Gastrocnemius medialis (tissue), 4 donors: ENCODE results near the gene DOCK4. TPM values are rescaled to one million over a fixed set of nuclear protein-coding genes. Genes with fewer than 3 reads are reported as not detected.

Source experiments
- ATAC-seq, 2 donors: fragments of 150-250 bp; one replicate each; pipeline ENCODE4 v1.9.1; 2016
- DNase-seq, 2 donors: peaks; one replicate each; pipeline ENCODE4 v3.0.0-alpha.2; 2019
- H3K27ac ChIP-seq, 4 donors: fragments of 200-600 bp; sonication (generic); 1 replicate in 1 of 4; 2 replicates in 3 of 4; pipeline ENCODE4 v1.5.1; 2016 to 2018; ENCODE audit warnings: mild to moderate bottlenecking in 2 of 4, moderate library complexity in 1 of 4
- H3K27me3 ChIP-seq, 3 donors: fragments of 200-600 bp; sonication (generic) in 2 of 3; 1 replicate in 1 of 3; 2 replicates in 2 of 3; pipeline versions ENCODE4 v1.5.1 to v1.6.0; 2016 to 2019; ENCODE audit warnings: mild to moderate bottlenecking in 1 of 3, moderate library complexity in 1 of 3
- H3K36me3 ChIP-seq, 2 donors: fragments of 200-600 bp; sonication (generic) in 1 of 2; one replicate each; pipeline ENCODE4 v1.5.1; 2017 to 2018
- H3K4me1 ChIP-seq, 2 donors: fragments of 200-600 bp; sonication (generic) in 1 of 2; one replicate each; pipeline ENCODE4 v1.5.1; 2016 to 2017; ENCODE audit warnings: mild to moderate bottlenecking in 2 of 2
- H3K4me3 ChIP-seq, 4 donors: fragments of 200-600 bp; sonication (generic) in 3 of 4; 1 replicate in 1 of 4; 2 replicates in 3 of 4; pipeline ENCODE4 v1.5.1; 2016 to 2019; ENCODE audit warnings: mild to moderate bottlenecking in 2 of 4
- H3K9me3 ChIP-seq, 3 donors: fragments of 200-600 bp; sonication (generic) in 2 of 3; 1 replicate in 1 of 3; 2 replicates in 2 of 3; pipeline ENCODE4 v1.5.1; 2016 to 2019
- POLR2A ChIP-seq, 2 donors: fragments of 450-650 bp; IDR thresholded peaks; one replicate each; pipeline ENCODE4 v1.6.1; 2017; ENCODE audit warnings: antibody characterized with exemption in 2 of 2, mild to moderate bottlenecking in 2 of 2, moderate library complexity in 2 of 2
- in situ Hi-C, 4 donors: fragments of 200-750 bp; cut with MboI; loops; one replicate each; pipeline versions ENCODE4 v1.15.0 to v1.8.0; 2017; ENCODE audit warnings: low sequenced_read_pairs in 4 of 4
- intact Hi-C: fragments of 100-400 bp; cut with DNase I; formaldehyde crosslinking; loops from one replicate; pipeline ENCODE4 v1.15.1; 2023; ENCODE audit warnings: low total_unique reads
- total RNA-seq, 4 donors: library from RNA; depleted of rRNA; stranded (reverse); fragments of >200 nt; gene quantifications; one replicate each; pipeline versions ENCODE4 v1.1.0 to v1.2.3, GENCODE V29; 2016
- TF ChIP-seq, protein P1 (sequence below), 5 experiments: fragments of 450-650 bp in 3 of 5; fragments of 200-600 bp in 2 of 5; sonication (generic) in 2 of 5; IDR thresholded peaks in 4 of 5; conservative IDR thresholded peaks in 1 of 5; 1 replicate in 4 of 5; 2 replicates in 1 of 5; pipeline ENCODE4 v1.5.1; 2016 to 2019; ENCODE audit warnings: antibody characterized with exemption in 5 of 5, mild to moderate bottlenecking in 3 of 5, moderate library complexity in 3 of 5

The DOCK4 gene
- total RNA-seq, 4 donors from 2014 or later = 8.7 to 12.0 (median 10.2) TPM

DNA sequence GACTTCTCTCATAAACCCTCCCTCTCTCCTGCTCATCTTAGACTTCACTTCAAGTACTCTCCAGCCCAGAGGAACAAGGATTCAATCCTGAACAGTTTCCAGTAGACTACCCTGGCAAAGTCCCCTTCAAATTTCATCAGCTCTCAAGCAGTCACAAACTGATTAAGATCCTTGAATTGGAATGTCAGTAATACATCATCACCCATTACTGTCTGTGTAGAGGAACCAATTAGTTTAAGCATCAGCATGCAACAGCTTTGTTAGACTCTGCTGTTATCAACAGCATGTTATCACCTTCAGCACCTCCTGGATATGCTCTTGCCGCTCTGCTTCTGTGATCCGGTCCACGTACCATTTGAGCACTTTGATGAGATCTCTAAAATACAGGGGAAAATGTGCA is 336.9 kb downstream of the DOCK4 start:
- TF ChIP-seq POLR2A (IDR thresholded peaks at IDR 0.05) = no peak
- TF ChIP-seq, protein P1, sequence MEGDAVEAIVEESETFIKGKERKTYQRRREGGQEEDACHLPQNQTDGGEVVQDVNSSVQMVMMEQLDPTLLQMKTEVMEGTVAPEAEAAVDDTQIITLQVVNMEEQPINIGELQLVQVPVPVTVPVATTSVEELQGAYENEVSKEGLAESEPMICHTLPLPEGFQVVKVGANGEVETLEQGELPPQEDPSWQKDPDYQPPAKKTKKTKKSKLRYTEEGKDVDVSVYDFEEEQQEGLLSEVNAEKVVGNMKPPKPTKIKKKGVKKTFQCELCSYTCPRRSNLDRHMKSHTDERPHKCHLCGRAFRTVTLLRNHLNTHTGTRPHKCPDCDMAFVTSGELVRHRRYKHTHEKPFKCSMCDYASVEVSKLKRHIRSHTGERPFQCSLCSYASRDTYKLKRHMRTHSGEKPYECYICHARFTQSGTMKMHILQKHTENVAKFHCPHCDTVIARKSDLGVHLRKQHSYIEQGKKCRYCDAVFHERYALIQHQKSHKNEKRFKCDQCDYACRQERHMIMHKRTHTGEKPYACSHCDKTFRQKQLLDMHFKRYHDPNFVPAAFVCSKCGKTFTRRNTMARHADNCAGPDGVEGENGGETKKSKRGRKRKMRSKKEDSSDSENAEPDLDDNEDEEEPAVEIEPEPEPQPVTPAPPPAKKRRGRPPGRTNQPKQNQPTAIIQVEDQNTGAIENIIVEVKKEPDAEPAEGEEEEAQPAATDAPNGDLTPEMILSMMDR (IDR thresholded peaks at IDR 0.05 in 4 of 5, conservative IDR thresholded peaks at IDR 0.05 in 1 of 5) = no peak
- ATAC-seq (no peak), DNase-seq (no peak)
- H3K36me3 ChIP-seq = peaks cover 0 to 4% of the 10 kb centered on the region in 2 donors
- in situ Hi-C loops (no loop called here), intact Hi-C loops (no loop called here)
- no peak overlapping the region for H3K27ac ChIP-seq
- peaks cover 10 to 37% of the 10 kb centered on the region in 2 donors for H3K4me1 ChIP-seq
- no peaks in the 10 kb centered on the region for H3K9me3 ChIP-seq
- no peak overlapping the region for H3K4me3 ChIP-seq
- no peaks in the 10 kb centered on the region for H3K27me3 ChIP-seq

DNA sequence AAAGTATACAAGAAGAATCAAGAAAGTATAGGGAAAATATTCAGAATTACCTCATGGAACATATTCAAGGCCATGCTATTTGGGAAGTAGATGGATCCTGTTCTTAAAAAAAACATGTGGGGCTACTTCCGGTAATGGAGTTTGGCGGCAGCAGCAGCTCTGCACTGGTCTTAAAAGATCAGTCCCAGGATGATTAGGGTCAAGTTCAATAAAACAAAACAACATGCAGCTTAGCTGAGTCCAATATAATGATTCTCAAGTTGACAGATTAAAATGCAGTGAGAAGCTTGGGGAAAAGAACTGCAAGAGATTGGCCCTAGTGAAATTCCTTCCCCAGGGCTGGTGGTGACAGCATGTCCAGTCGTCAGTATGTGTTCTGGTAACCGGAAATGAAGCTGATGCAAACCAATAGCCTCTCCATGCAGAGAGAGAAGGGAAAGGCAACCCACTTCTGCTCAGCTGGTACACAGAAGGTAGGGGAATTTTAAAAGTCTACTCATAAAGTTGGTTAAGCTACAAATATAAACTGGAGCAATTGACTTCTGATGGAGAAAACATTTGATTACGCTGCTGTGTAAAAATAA is 338.8 kb downstream of the DOCK4 start:
- no peak for DNase-seq
- ATAC-seq = no peak
- intact Hi-C loops (no loop called here), in situ Hi-C loops (no loop called here)
- Histone ChIP-seq H3K27me3 (no peaks in the 10 kb centered on the region), H3K4me3 (no peak overlapping the region), H3K4me1 (peaks cover 10 to 22% of the 10 kb centered on the region in 2 donors), H3K9me3 (no peaks in the 10 kb centered on the region), H3K27ac (peak overlapping the region in 1 of 4 donors; percentile 1), H3K36me3 (peaks cover 0 to 4% of the 10 kb centered on the region in 2 donors)
- no peak for TF ChIP-seq POLR2A (IDR thresholded peaks at IDR 0.05)
- TF ChIP-seq, protein P1 (IDR thresholded peaks at IDR 0.05 in 4 of 5, conservative IDR thresholded peaks at IDR 0.05 in 1 of 5) = no peak

DNA sequence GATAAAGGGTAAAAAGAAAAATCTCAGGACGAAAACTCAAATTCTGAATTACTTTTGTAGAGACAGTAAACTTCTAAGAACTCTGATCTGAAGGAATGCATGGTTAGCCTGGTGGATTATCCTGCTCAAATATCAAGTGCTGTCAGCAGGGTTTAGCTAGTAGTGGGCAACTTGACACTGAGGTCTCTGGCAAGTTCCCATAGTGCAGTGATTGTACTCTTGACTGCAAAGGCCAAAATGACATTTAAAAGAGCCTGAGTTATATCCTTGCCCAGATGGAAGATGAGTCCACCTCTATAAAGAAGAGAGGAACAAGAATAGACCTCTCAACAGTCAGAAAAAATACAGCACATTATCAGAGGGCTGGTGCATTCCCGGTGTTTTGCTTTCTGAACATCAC is 339.4 kb downstream of the DOCK4 start:
- intact Hi-C loops (no loop called here), in situ Hi-C loops (no loop called here)
- TF ChIP-seq POLR2A (IDR thresholded peaks at IDR 0.05) = no peak
- TF ChIP-seq, protein P1 (IDR thresholded peaks at IDR 0.05 in 4 of 5, conservative IDR thresholded peaks at IDR 0.05 in 1 of 5) = no peak
- Histone ChIP-seq H3K9me3 (no peaks in the 10 kb centered on the region), H3K4me3 (no peak overlapping the region), H3K4me1 (peaks cover 10 to 22% of the 10 kb centered on the region in 2 donors), H3K36me3 (peaks cover 0 to 4% of the 10 kb centered on the region in 2 donors), H3K27ac (peak overlapping the region in 1 of 4 donors; percentile 1), H3K27me3 (no peaks in the 10 kb centered on the region)
- DNase-seq (no peak), ATAC-seq (peak in 1 of 2 donors; percentile 46)

DNA sequence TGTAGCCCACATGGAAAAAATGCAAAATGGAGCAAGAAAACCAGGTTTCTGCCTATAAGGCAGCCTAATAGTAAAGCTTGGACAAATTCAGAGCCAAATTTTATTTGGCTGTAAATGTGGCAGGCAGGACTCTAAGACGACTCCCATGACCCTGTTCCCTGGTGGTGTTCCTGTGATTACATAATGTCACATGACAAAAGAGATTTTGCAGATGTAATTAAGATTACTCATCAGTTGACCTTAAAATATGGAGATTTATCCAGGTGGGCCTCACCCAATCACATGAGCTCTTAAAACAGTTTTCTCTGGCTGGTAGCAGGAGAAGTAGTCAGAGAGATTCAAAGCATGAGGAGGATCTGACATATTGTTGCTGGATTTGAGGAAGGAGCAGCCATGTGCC is 340.8 kb downstream of the DOCK4 start:
- H3K27me3 ChIP-seq = no peaks in the 10 kb centered on the region
- no peak overlapping the region for H3K4me3 ChIP-seq
- ATAC-seq = no peak
- in situ Hi-C loops = no loop called here
- no peak for DNase-seq
- TF ChIP-seq POLR2A (IDR thresholded peaks at IDR 0.05) = no peak
- TF ChIP-seq, protein P1 (IDR thresholded peaks at IDR 0.05 in 4 of 5, conservative IDR thresholded peaks at IDR 0.05 in 1 of 5) = no peak
- no peak overlapping the region for H3K27ac ChIP-seq
- peaks cover 0 to 4% of the 10 kb centered on the region in 2 donors for H3K36me3 ChIP-seq
- intact Hi-C loops = no loop called here
- peaks cover 10 to 22% of the 10 kb centered on the region in 2 donors for H3K4me1 ChIP-seq
- H3K9me3 ChIP-seq = no peaks in the 10 kb centered on the region
